H9 (cell line): ENCODE data around the gene CSTF1. TPM values are rescaled to one million over a fixed set of nuclear protein-coding genes. Genes with fewer than 3 reads are reported as not detected.

Experiments
- DNase-seq: peaks from one replicate; pipeline ENCODE4 v3.0.0-alpha.2; 2017
- H2AFZ ChIP-seq: one replicate; pipeline ENCODE4 v1.6.1; 2013; ENCODE audit warnings: mild to moderate bottlenecking, low read length, control low read depth, moderate library complexity
- H2AK5ac ChIP-seq: 2 replicates; pipeline ENCODE4 v1.6.1; 2013; ENCODE audit warnings: low read length, control low read depth, mixed read lengths; ENCODE audit not compliant: insufficient read length
- H2BK120ac ChIP-seq: one replicate; pipeline ENCODE4 v1.6.1; 2013; ENCODE audit warnings: low read depth, mild to moderate bottlenecking, low read length, control low read depth, inconsistent platforms; ENCODE audit not compliant: poor library complexity, severe bottlenecking
- H2BK12ac ChIP-seq: 2 replicates; pipeline ENCODE4 v1.6.1; 2013; ENCODE audit warnings: low read length, control low read depth, mixed read lengths, low read depth; ENCODE audit not compliant: insufficient read length
- H2BK15ac ChIP-seq: 2 replicates; pipeline ENCODE4 v1.6.1; 2013; ENCODE audit warnings: low read depth, low read length, control low read depth
- H2BK20ac ChIP-seq: one replicate; pipeline ENCODE4 v1.6.1; 2013; ENCODE audit warnings: low read depth, mild to moderate bottlenecking, low read length, control low read depth, inconsistent platforms; ENCODE audit not compliant: poor library complexity, severe bottlenecking
- H2BK5ac ChIP-seq: 2 replicates; pipeline ENCODE4 v1.6.1; 2013; ENCODE audit warnings: low read length, control low read depth, mixed read lengths; ENCODE audit not compliant: insufficient read length
- H3K14ac ChIP-seq: 2 replicates; pipeline ENCODE4 v1.6.1; 2013; ENCODE audit warnings: low read length, control low read depth; ENCODE audit not compliant: insufficient read depth
- H3K18ac ChIP-seq: 2 replicates; pipeline ENCODE4 v1.6.1; 2013; ENCODE audit warnings: low read depth, mild to moderate bottlenecking, mixed read lengths, low read length, control low read depth; ENCODE audit not compliant: insufficient read length
- H3K23ac ChIP-seq: 2 replicates; pipeline ENCODE4 v1.6.1; 2013; ENCODE audit warnings: low read length, control low read depth, mixed read lengths, low read depth; ENCODE audit not compliant: insufficient read length
- H3K23me2 ChIP-seq: 2 replicates; pipeline ENCODE4 v1.6.1; 2013; ENCODE audit warnings: low read depth, mild to moderate bottlenecking, mixed read lengths, low read length, control low read depth; ENCODE audit not compliant: insufficient read length, poor library complexity, severe bottlenecking
- H3K27ac ChIP-seq: 2 replicates; pipeline ENCODE4 v1.5.1; 2013; ENCODE audit warnings: low read length, control low read depth, mixed read lengths, low read depth; ENCODE audit not compliant: insufficient read length
- H3K27me3 ChIP-seq: 2 replicates; pipeline ENCODE4 v1.6.1; 2013; ENCODE audit warnings: low read length, control low read depth, inconsistent platforms; ENCODE audit not compliant: insufficient read depth
- H3K4ac ChIP-seq: 2 replicates; pipeline ENCODE4 v1.6.1; 2013; ENCODE audit warnings: low read depth, mild to moderate bottlenecking, control low read depth, inconsistent platforms, low read length, moderate library complexity
- H3K4me1 ChIP-seq: 2 replicates; pipeline ENCODE4 v1.6.1; 2013; ENCODE audit warnings: low read length, control low read depth, inconsistent platforms; ENCODE audit not compliant: insufficient read depth
- H3K4me2 ChIP-seq: 2 replicates; pipeline ENCODE4 v1.6.1; 2013; ENCODE audit warnings: low read length, control low read depth, mixed read lengths; ENCODE audit not compliant: insufficient read length, insufficient read depth
- H3K56ac ChIP-seq: 2 replicates; pipeline ENCODE4 v1.6.1; 2013; ENCODE audit warnings: low read depth, mild to moderate bottlenecking, mixed read lengths, low read length, control low read depth; ENCODE audit not compliant: insufficient read length
- H3K79me1 ChIP-seq: 2 replicates; pipeline ENCODE4 v1.6.1; 2013; ENCODE audit warnings: low read depth, mild to moderate bottlenecking, moderate library complexity, low read length, control low read depth, inconsistent platforms; ENCODE audit not compliant: insufficient read depth, poor library complexity, severe bottlenecking
- H3K79me2 ChIP-seq: 2 replicates; pipeline ENCODE4 v1.6.1; 2013; ENCODE audit warnings: low read length, control low read depth, inconsistent platforms; ENCODE audit not compliant: insufficient read depth
- H3K9ac ChIP-seq: 2 replicates; pipeline ENCODE4 v1.6.1; 2013; ENCODE audit warnings: low read length, control low read depth, mixed read lengths; ENCODE audit not compliant: insufficient read length; ENCODE audit errors: extremely low read depth
- H3K9me3 ChIP-seq: one replicate; pipeline ENCODE4 v1.6.1; 2013; ENCODE audit warnings: low read depth, low read length, inconsistent platforms; ENCODE audit not compliant: control insufficient read depth
- H3T11ph ChIP-seq: one replicate; pipeline ENCODE4 v1.6.1; 2013; ENCODE audit warnings: mild to moderate bottlenecking, low read length, control low read depth, inconsistent platforms
- H4K20me1 ChIP-seq: one replicate; pipeline ENCODE4 v1.6.1; 2013; ENCODE audit not compliant: control insufficient read depth, insufficient read length, insufficient read depth
- H4K5ac ChIP-seq: 2 replicates; pipeline ENCODE4 v1.6.1; 2013; ENCODE audit warnings: low read depth, mild to moderate bottlenecking, mixed read lengths, low read length, control low read depth; ENCODE audit not compliant: insufficient read length
- H4K8ac ChIP-seq: replicated peaks from 2 replicates; pipeline ENCODE4 v1.6.1; 2013; ENCODE audit warnings: low read length, control low read depth, mixed read lengths, low read depth; ENCODE audit not compliant: insufficient read length
- H4K91ac ChIP-seq: 2 replicates; pipeline ENCODE4 v1.6.1; 2013; ENCODE audit warnings: low read depth, mild to moderate bottlenecking, moderate library complexity, mixed read lengths, low read length, control low read depth; ENCODE audit not compliant: insufficient read length
- H3K27ac Mint-ChIP-seq, 3 experiments: 2 replicates in 2 of 3; 3 replicates in 1 of 3; pipeline ENCODE4 v1.8.0; 2020 to 2021; ENCODE audit warnings: mixed read lengths in 3 of 3, mild to moderate bottlenecking in 1 of 3, moderate library complexity in 1 of 3
- H3K27me3 Mint-ChIP-seq: 2 replicates; pipeline ENCODE4 v1.8.0; 2021; ENCODE audit warnings: low read depth, mild to moderate bottlenecking, moderate library complexity, mixed read lengths
- H3K36me3 Mint-ChIP-seq, 3 experiments: 2 replicates in 2 of 3; 3 replicates in 1 of 3; pipeline ENCODE4 v1.8.0; 2020 to 2021; ENCODE audit warnings: low read depth in 3 of 3, mixed read lengths in 3 of 3; ENCODE audit not compliant: insufficient read depth in 1 of 3
- H3K4me1 Mint-ChIP-seq, 2 experiments: 2 replicates each; pipeline ENCODE4 v1.8.0; 2020; ENCODE audit warnings: mixed read lengths in 2 of 2
- H3K4me3 Mint-ChIP-seq, 2 experiments: 2 replicates in 1 of 2; 3 replicates in 1 of 2; pipeline ENCODE4 v1.8.0; 2020 to 2021; ENCODE audit warnings: mild to moderate bottlenecking in 2 of 2, mixed read lengths in 2 of 2, moderate library complexity in 1 of 2
- H3K9me3 Mint-ChIP-seq, 2 experiments: 2 replicates in 1 of 2; 3 replicates in 1 of 2; pipeline ENCODE4 v1.8.0; 2020; ENCODE audit warnings: mild to moderate bottlenecking in 2 of 2, mixed read lengths in 2 of 2, moderate library complexity in 1 of 2
- WGBS: extraction: QIAGEN DNeasy Blood & Tissue Kit; methylation state at CpG from one replicate; pipeline ENCODE4 v1.1.7; 2013; ENCODE audit warnings: missing lambda C conversion rate, low lambda C conversion rate, mixed read lengths; ENCODE audit not compliant: insufficient read length; ENCODE audit errors: extremely low coverage; 5-methylcytosine and 5-hydroxymethylcytosine counted together
- total RNA-seq: library from RNA; stranded (reverse); gene quantifications from 2 replicates; pipeline ENCODE4 v1.2.1, GENCODE V29; 2021
- TF ChIP-seq, protein P1 (sequence below): fragments of 200-600 bp; sonication (generic); conservative IDR thresholded peaks from 3 replicates; pipeline ENCODE4 v1.8.0; 2021; ENCODE audit warnings: antibody characterized with exemption, mild to moderate bottlenecking

Gene CSTF1
- total RNA-seq, 1 experiment from 2014 or later: 72.9 TPM

GRCh38 chr20:56412473-56412790, 20.0 kb downstream of the CSTF1 start:
- no peak overlapping the region for H3K23ac ChIP-seq
- no peak overlapping the region for H3K56ac ChIP-seq
- H2BK15ac ChIP-seq: no peak overlapping the region
- H3K9ac ChIP-seq: no peak overlapping the region
- H3K9me3 ChIP-seq: no peaks in the 10 kb centered on the region
- no peak overlapping the region for H3K18ac ChIP-seq
- no peak overlapping the region for H2BK120ac ChIP-seq
- Mint-ChIP-seq H3K27me3 (peaks cover 3% of the 10 kb centered on the region), H3K9me3 (no peaks in the 10 kb centered on the region), H3K4me1 (no peaks in the 10 kb centered on the region), H3K4me3 (no peak overlapping the region), H3K27ac (no peak overlapping the region), H3K36me3 (peaks cover 3 to 13% (median 4%) of the 10 kb centered on the region in 3 experiments; a peak in 5 of 7 replicates)
- no peak for DNase-seq
- no peak overlapping the region for H2AFZ ChIP-seq
- H2BK5ac ChIP-seq: no peak overlapping the region
- H2BK20ac ChIP-seq: no peak overlapping the region
- H4K8ac ChIP-seq: no peak overlapping the region
- no peak overlapping the region for H2AK5ac ChIP-seq
- no peak overlapping the region for H4K5ac ChIP-seq
- no peak overlapping the region for H3T11ph ChIP-seq
- no peaks in the 10 kb centered on the region for H3K79me1 ChIP-seq
- no peaks in the 10 kb centered on the region for H4K20me1 ChIP-seq
- H3K4me2 ChIP-seq: no peak overlapping the region
- H3K79me2 ChIP-seq: no peaks in the 10 kb centered on the region
- no peak overlapping the region for H3K4ac ChIP-seq
- no peak overlapping the region for H3K27ac ChIP-seq
- no peaks in the 10 kb centered on the region for H3K4me1 ChIP-seq
- H2BK12ac ChIP-seq: no peak overlapping the region
- H3K14ac ChIP-seq: no peak overlapping the region
- WGBS: 100% methylated on average over 1 of the region's 7 CpGs
- H3K23me2 ChIP-seq: no peaks in the 10 kb centered on the region
- TF ChIP-seq, protein P1, sequence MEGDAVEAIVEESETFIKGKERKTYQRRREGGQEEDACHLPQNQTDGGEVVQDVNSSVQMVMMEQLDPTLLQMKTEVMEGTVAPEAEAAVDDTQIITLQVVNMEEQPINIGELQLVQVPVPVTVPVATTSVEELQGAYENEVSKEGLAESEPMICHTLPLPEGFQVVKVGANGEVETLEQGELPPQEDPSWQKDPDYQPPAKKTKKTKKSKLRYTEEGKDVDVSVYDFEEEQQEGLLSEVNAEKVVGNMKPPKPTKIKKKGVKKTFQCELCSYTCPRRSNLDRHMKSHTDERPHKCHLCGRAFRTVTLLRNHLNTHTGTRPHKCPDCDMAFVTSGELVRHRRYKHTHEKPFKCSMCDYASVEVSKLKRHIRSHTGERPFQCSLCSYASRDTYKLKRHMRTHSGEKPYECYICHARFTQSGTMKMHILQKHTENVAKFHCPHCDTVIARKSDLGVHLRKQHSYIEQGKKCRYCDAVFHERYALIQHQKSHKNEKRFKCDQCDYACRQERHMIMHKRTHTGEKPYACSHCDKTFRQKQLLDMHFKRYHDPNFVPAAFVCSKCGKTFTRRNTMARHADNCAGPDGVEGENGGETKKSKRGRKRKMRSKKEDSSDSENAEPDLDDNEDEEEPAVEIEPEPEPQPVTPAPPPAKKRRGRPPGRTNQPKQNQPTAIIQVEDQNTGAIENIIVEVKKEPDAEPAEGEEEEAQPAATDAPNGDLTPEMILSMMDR: no peak
- H3K27me3 ChIP-seq: no peaks in the 10 kb centered on the region
- no peak overlapping the region for H4K91ac ChIP-seq
